HEK293T (cell line): ENCODE results near the gene KL.

ENCODE experiments used
- FOXA1 ChIP-seq: fragments of 450-650 bp; IDR thresholded peaks from 2 replicates; pipeline ENCODE4 v1.6.1; 2016; ENCODE audit warnings: mild to moderate bottlenecking
- HDGF ChIP-seq: fragments of 450-650 bp; IDR thresholded peaks from 2 replicates; pipeline ENCODE4 v1.6.1; 2017; ENCODE audit warnings: antibody characterized with exemption, borderline replicate concordance
- SP1 ChIP-seq: fragments of 450-650 bp; IDR thresholded peaks from 2 replicates; pipeline ENCODE4 v1.6.1; 2017
- ZNF384 ChIP-seq: fragments of 450-650 bp; IDR thresholded peaks from 2 replicates; pipeline ENCODE4 v1.6.1; 2016

DNA sequence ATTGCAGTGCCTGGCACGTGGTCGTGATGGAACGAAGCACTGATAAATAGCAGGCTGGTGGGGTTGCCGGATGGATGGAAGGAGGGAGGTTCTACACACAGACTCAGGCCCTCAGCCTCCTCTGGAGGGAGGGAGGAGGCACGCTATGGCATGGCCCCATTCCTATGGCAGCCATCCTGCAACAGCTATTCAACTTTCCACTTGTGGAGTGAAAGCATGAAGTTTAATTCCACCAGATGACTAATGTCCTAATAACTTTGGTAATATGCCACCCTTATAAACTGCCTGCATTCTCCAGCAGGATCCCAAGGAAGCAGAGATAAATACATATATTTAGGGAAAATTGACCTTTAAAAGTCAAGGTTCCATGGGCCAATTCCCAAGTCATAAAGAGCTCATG is 92.4 kb downstream of the KL start:
- no peak for TF ChIP-seq HDGF
- no peak for TF ChIP-seq SP1
- TF ChIP-seq FOXA1, result no peak
- TF ChIP-seq ZNF384, result no peak
